Measurements from ENCODE around the gene CCDC194.
"Not testable (repeated sequence)": the region's sequence is repeated elsewhere in the genome, so short reads cannot be mapped to it uniquely, and the experiment has no call there.

CCDC194 gene

GRCh38 chr19:17365361-17365760 is 28.6 kb downstream of the CCDC194 start:
- no peak for DNase-seq

GRCh38 chr19:17363852-17364605 is 30.0 kb downstream of the CCDC194 start:
- not testable (repeated sequence) for DNase-seq

- no peak for DNase-seq
Observed at GRCh38 chr19:17359905-17360800, 33.8 kb downstream of the CCDC194 start.

GRCh38 chr19:17358395-17358794 is 35.6 kb downstream of the CCDC194 start:
- DNase-seq, result no peak

- DNase-seq, result no peak
Observed at GRCh38 chr19:17357724-17358123, 36.3 kb downstream of the CCDC194 start.

GRCh38 chr19:17357078-17357666 is 36.8 kb downstream of the CCDC194 start:
- DNase-seq, result no peak

GRCh38 chr19:17353386-17353785 is 40.6 kb downstream of the CCDC194 start:
- DNase-seq, result no peak

- no peak for DNase-seq
Observed at GRCh38 chr19:17352608-17353280, 41.3 kb downstream of the CCDC194 start.

GRCh38 chr19:17351815-17352435 is 42.1 kb downstream of the CCDC194 start:
- no peak for DNase-seq

- DNase-seq, result no peak
Observed at GRCh38 chr19:17348700-17349099, 45.3 kb downstream of the CCDC194 start.

GRCh38 chr19:17347877-17348276 is 46.1 kb downstream of the CCDC194 start:
- DNase-seq, result no peak

GRCh38 chr19:17347361-17347760 is 46.6 kb downstream of the CCDC194 start:
- DNase-seq, result no peak

GRCh38 chr19:17346109-17346671 is 47.8 kb downstream of the CCDC194 start:
- DNase-seq, result peak; percentile 64 to 72

GRCh38 chr19:17341845-17342244 is 52.2 kb downstream of the CCDC194 start:
- DNase-seq, result no peak

GRCh38 chr19:17341386-17341785 is 52.6 kb downstream of the CCDC194 start:
- DNase-seq, result no peak

- peak in 1 of 2 donors; percentile 2 for DNase-seq
Observed at GRCh38 chr19:17340871-17341357, 53.1 kb downstream of the CCDC194 start.
